Measurements from ENCODE around the gene UQCC2.

Gene UQCC2

DNA sequence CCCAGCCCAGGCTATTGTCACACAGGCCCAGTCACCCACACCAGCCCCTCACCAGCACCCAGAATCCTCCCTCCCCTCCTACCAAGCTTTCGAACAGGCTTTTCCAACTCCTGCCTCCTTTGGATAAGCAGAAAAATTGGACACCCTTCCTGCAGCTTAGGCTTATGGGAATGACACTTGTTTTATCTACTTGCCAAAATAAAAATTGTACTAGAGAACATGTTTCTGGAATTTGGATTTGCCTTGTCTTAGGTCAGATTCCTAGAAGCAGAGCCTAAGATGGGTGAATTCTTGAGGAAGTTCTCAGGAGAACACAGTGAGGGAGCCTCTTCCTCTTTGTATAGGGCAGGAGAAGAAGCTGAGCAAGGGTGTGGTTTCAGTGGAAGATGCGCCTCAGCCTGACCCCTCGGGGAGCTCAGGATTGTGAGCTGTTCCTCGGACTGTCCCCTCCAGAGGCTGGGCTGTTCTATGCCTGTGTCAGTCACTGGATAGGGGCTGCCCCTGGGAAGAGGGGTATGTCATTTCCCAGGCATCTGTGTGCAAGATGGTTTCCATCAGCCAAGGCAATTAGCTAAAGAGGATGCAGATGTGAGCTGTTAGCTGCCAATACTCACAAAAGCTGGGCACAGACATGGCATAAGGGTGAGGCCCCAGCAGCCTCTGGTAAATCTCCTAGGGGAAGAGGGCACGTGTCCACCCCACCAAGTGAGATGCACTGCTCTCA is 56.5 kb downstream of the UQCC2 start:
- DNase-seq (ENCODE audit: low read depth, low spot score): no peak

DNA sequence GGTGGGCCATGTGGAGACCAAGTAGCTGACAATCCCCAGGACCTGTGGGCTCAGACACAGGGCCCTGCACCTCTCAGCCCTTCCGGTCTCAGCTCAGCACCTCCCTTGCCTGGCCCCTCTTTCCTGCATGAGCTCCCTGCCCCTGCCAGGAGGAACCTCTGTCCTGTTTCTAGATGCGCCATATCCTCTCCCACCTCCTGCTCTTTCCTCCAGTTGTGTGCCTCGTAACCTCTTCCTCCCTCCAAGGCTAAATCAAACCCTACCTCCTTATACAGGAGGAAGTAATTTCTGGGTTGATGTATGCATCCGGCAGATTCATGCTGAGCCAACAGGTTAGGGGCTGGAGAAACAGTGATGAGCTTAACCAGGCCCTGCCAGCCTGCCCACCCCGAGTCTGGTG is 59.5 kb downstream of the UQCC2 start:
- no peak for DNase-seq (ENCODE audit: low read depth, low spot score)

DNA sequence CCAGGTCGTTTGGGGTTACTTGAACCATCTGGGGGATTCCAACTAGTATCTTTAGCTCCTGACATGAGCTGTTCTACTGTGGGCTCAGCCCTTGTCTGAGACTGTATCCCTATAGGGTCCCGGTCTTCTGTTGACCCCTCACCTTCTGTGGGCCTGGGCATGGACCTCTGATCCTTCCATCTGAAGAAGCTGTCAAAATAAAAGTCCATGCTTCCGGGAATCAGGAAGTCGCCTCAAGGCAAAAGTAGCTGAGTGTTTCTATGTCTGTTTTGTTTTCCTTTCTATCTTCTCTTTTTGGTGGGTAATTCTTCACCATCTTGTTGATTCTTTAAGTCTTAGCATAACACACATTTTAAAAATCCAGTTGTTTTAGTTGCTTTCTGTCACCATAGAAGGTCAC is 60.1 kb downstream of the UQCC2 start:
- no peak for DNase-seq (ENCODE audit: low read depth, low spot score)
